Ovary (tissue), 9 donors: ENCODE results near the gene MRRF. TPM values are rescaled to one million over a fixed set of nuclear protein-coding genes. Genes with fewer than 3 reads are reported as not detected.

Experiments
- DNase-seq, 5 donors: peaks; one replicate each; pipeline ENCODE4 v3.0.0-alpha.2; 2019 to 2020
- H3K27ac ChIP-seq, 2 donors: fragments of 200-600 bp; one replicate each; pipeline versions ENCODE4 v1.5.1 to v1.8.0; 2019 to 2022
- H3K27me3 ChIP-seq: fragments of 200-600 bp; one replicate; pipeline ENCODE4 v1.8.0; 2022
- H3K36me3 ChIP-seq: fragments of 200-600 bp; sonication (generic); one replicate; pipeline ENCODE4 v1.5.1; 2019
- H3K4me1 ChIP-seq: one replicate; pipeline ENCODE4 v1.8.1; 2013; ENCODE audit warnings: mild to moderate bottlenecking, moderate library complexity; ENCODE audit not compliant: insufficient read depth
- H3K4me3 ChIP-seq: fragments of 200-600 bp; sonication (generic); one replicate; pipeline ENCODE4 v1.5.1; 2017
- H3K9me3 ChIP-seq, 2 donors: fragments of 200-600 bp in 1 of 2; sonication (generic) in 1 of 2; one replicate each; pipeline versions ENCODE4 v1.5.1 to v1.8.1; 2013 to 2019; ENCODE audit warnings: mild to moderate bottlenecking in 1 of 2, moderate library complexity in 1 of 2
- CTCF ChIP-seq, 3 donors: fragments of 450-650 bp in 2 of 3; fragments of 200-600 bp in 1 of 3; IDR thresholded peaks; one replicate each; pipeline versions ENCODE4 v1.5.1 to v1.8.0; 2016 to 2022; ENCODE audit warnings: antibody characterized with exemption in 3 of 3, mild to moderate bottlenecking in 1 of 3
- EP300 ChIP-seq: sonication (generic); formaldehyde crosslinking; IDR thresholded peaks from one replicate; pipeline ENCODE4 v1.6.1; 2017; ENCODE audit warnings: antibody characterized with exemption
- POLR2A ChIP-seq: fragments of 450-650 bp; IDR thresholded peaks from one replicate; pipeline ENCODE4 v1.6.1; 2017; ENCODE audit warnings: antibody characterized with exemption, mild to moderate bottlenecking, moderate library complexity
- WGBS, 3 donors: extraction: QIAGEN DNeasy Blood & Tissue Kit in 1 of 3; methylation state at CpG; one replicate each; pipeline versions ENCODE4 v1.1.5 to v1.1.7; 2013 to 2017; 5-methylcytosine and 5-hydroxymethylcytosine counted together
- intact Hi-C, 4 donors: fragments of 100-400 bp; cut with DNase I; formaldehyde crosslinking; loops; one replicate each; pipeline versions ENCODE4 v1.11.0 to v1.15.1; 2022 to 2023
- polyA plus RNA-seq, 2 donors: library from polyadenylated mRNA; stranded (reverse); fragments of 200-250 nt in 1 of 2; fragments of 350-450 nt in 1 of 2; fragmentation: Illumina TruSeq in 1 of 2; extraction: RNeasy Lipid Tissue Mini Kit (QIAGEN cat#74804) in 1 of 2; gene quantifications; one replicate each; pipeline ENCODE4 v1.2.3, GENCODE V29; 2013 to 2014
- total RNA-seq, 7 donors: library from RNA; depleted of rRNA in 2 of 7; stranded (reverse); fragments of >200 nt in 2 of 7; fragmentation: NEBNext Ultra II Directional in 3 of 7; extraction: Animal tissue kit (Norgen Biotek cat#: 25700) in 3 of 7; gene quantifications; one replicate each; pipeline versions ENCODE4 v1.1.0 to v1.2.4, GENCODE V29; 2016 to 2023
- donor health status: DM: no; HTN: no; CAD: no; lungs with moderate emphysema.
- donor health status: DM: no; HTN: no; CAD: no.
- donor health status: Bipolar disorder and iron deficiency.
- donor health status: DM: yes; HTN: yes; CAD: no.
- donor health status: DM: no; HTN: no; CAD: no.
- donor health status: DM: yes; HTN: yes; CAD: no.

Gene MRRF
- total and polyA plus RNA-seq, 9 donors = 15.6 to 29.8 (median 22.2) TPM

- Histone ChIP-seq H3K4me3 (no peak overlapping the region), H3K27ac (no peak overlapping the region), H3K4me1 (no peaks in the 10 kb centered on the region), H3K36me3 (no peaks in the 10 kb centered on the region), H3K27me3 (no peaks in the 10 kb centered on the region), H3K9me3 (no peaks in the 10 kb centered on the region)
- DNase-seq = no peak
- no peak for TF ChIP-seq EP300
- no peak for TF ChIP-seq CTCF (IDR thresholded peaks at IDR 0.05)
- TF ChIP-seq POLR2A = no peak
- intact Hi-C loops = no loop called here
- WGBS, 3 donors = 83 to 90% (median 90%) methylated on average over 1 of the region's 1 CpG
Measured at GRCh38 chr9:122287214-122287720, 22.6 kb downstream of the MRRF start.

GRCh38 chr9:122291458-122291857, 26.8 kb downstream of the MRRF start:
- Histone ChIP-seq H3K36me3 (no peaks in the 10 kb centered on the region), H3K27ac (no peak overlapping the region), H3K27me3 (no peaks in the 10 kb centered on the region), H3K4me3 (no peak overlapping the region), H3K9me3 (no peaks in the 10 kb centered on the region), H3K4me1 (no peaks in the 10 kb centered on the region)
- TF ChIP-seq CTCF (IDR thresholded peaks at IDR 0.05) = no peak
- TF ChIP-seq POLR2A = no peak
- TF ChIP-seq EP300 = no peak
- intact Hi-C loops = no loop called here
- WGBS, 3 donors = 80 to 90% (median 84%) methylated on average over 3 of the region's 3 CpGs
- DNase-seq = no peak

GRCh38 chr9:122294531-122294930, 29.8 kb downstream of the MRRF start:
- no peaks in the 10 kb centered on the region for H3K27me3 ChIP-seq
- no peaks in the 10 kb centered on the region for H3K9me3 ChIP-seq
- no peaks in the 10 kb centered on the region for H3K4me1 ChIP-seq
- intact Hi-C loops = no loop called here
- WGBS, 3 donors = 66 to 69% (median 67%) methylated on average over 4 of the region's 4 CpGs
- H3K4me3 ChIP-seq = no peak overlapping the region
- H3K36me3 ChIP-seq = no peaks in the 10 kb centered on the region
- H3K27ac ChIP-seq = no peak overlapping the region
- no peak for TF ChIP-seq EP300
- TF ChIP-seq CTCF (IDR thresholded peaks at IDR 0.05) = no peak
- no peak for TF ChIP-seq POLR2A
- no peak for DNase-seq

GRCh38 chr9:122297512-122297911, 32.8 kb downstream of the MRRF start:
- H3K27ac ChIP-seq = no peak overlapping the region
- H3K4me3 ChIP-seq = no peak overlapping the region
- 91 to 98% (median 96%) methylated on average over 3 of the region's 3 CpGs for WGBS, 3 donors
- TF ChIP-seq EP300 (no peak), CTCF (IDR thresholded peaks at IDR 0.05) (no peak), POLR2A (no peak)
- no peaks in the 10 kb centered on the region for H3K9me3 ChIP-seq
- no peak for DNase-seq
- intact Hi-C loops = no loop called here
- no peaks in the 10 kb centered on the region for H3K36me3 ChIP-seq
- H3K27me3 ChIP-seq = no peaks in the 10 kb centered on the region
- H3K4me1 ChIP-seq = no peaks in the 10 kb centered on the region
